IPS-20b (cell line): ENCODE data around the gene AK3.

Source experiments
- H3K27ac ChIP-seq: one replicate; pipeline ENCODE4 v1.5.1; 2013; ENCODE audit warnings: low read length
- H3K27me3 ChIP-seq: 2 replicates; pipeline ENCODE4 v1.6.1; 2013; ENCODE audit warnings: mild to moderate bottlenecking, low read length, inconsistent platforms; ENCODE audit not compliant: insufficient read depth
- H3K36me3 ChIP-seq: 2 replicates; pipeline ENCODE4 v1.6.1; 2013; ENCODE audit warnings: low read depth, mild to moderate bottlenecking, inconsistent platforms, low read length, moderate library complexity; ENCODE audit not compliant: insufficient read depth
- H3K4me1 ChIP-seq: 2 replicates; pipeline ENCODE4 v1.6.1; 2013; ENCODE audit warnings: mild to moderate bottlenecking, control low read depth, inconsistent platforms, low read length, moderate library complexity; ENCODE audit not compliant: insufficient read depth
- H3K4me3 ChIP-seq: 2 replicates; pipeline ENCODE4 v1.5.1; 2013; ENCODE audit warnings: mild to moderate bottlenecking, low read length, inconsistent platforms
- H3K9ac ChIP-seq: 2 replicates; pipeline ENCODE4 v1.6.1; 2013; ENCODE audit warnings: low read depth, mild to moderate bottlenecking, inconsistent platforms, low read length, moderate library complexity
- H3K9me3 ChIP-seq: 2 replicates; pipeline ENCODE4 v1.6.1; 2013; ENCODE audit warnings: mild to moderate bottlenecking, low read depth, low read length, inconsistent platforms; ENCODE audit not compliant: insufficient read depth

AK3 gene

DNA sequence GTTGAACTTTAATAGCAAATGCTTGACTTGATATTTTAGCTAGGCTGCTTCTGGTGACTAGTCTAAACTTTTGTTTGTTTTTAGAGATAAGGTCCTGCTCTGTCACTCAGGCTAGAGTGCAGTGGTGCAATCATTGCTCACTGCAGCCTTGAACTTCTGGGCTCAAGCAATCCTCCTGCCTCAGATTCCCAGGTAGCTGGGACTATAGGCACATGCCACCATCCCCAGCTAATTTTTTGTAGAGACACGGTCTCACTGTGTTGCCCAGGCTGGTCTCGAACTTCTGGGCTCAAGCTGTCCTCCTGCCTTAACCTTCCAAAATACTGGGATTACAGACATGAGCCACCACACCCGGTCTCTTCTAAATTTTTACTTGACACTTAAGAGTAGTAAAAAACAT lies 40.9 kb downstream of the AK3 start:
- Histone ChIP-seq H3K27me3 (no peaks in the 10 kb centered on the region), H3K9ac (no peak overlapping the region), H3K27ac (no peak overlapping the region), H3K4me1 (no peaks in the 10 kb centered on the region), H3K4me3 (no peak overlapping the region), H3K9me3 (no peaks in the 10 kb centered on the region), H3K36me3 (peaks cover 61% of the 10 kb centered on the region)

DNA sequence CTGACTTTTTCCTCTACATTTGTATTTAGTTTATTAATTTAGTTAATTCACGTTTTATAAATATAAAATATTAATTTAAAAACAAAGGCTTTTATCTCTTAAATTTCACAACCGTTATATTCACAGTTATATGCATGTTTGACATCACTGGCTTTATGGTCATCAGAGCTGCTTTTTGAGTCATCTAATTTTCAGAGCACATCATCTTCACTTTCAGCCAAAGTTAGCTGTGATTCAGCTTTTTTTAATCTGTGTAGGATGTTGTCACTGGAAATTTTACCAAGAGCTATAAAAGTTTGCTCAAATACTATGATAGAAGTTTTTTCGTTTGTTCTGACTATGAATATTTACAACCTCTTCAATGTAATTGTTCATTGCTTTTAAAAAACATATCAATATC lies 49.2 kb downstream of the AK3 start:
- no peak overlapping the region for H3K9ac ChIP-seq
- H3K4me1 ChIP-seq = no peaks in the 10 kb centered on the region
- H3K27me3 ChIP-seq = no peaks in the 10 kb centered on the region
- H3K4me3 ChIP-seq = no peak overlapping the region
- no peaks in the 10 kb centered on the region for H3K9me3 ChIP-seq
- no peak overlapping the region for H3K27ac ChIP-seq
- peaks cover 27% of the 10 kb centered on the region for H3K36me3 ChIP-seq

DNA sequence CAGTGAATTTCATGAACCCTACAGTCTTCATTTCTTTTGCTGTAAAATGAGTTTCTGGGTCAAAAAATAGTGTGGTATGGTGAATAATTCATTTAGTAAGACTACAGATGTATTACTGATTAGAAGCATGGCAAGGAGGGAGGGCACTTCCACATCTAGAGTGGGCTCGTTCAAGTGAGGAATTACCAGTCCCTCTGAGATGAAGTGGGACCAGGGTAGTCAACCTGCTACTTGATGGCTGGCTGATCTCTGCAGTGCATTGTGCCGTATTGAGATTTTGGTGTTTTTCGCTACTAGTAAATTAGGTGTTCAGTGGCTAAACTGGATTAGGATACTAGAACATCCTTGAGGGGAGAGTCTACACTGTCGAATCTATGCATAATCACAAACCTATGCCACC lies 50.9 kb downstream of the AK3 start:
- no peak overlapping the region for H3K4me3 ChIP-seq
- no peaks in the 10 kb centered on the region for H3K9me3 ChIP-seq
- H3K4me1 ChIP-seq = no peaks in the 10 kb centered on the region
- no peak overlapping the region for H3K9ac ChIP-seq
- no peak overlapping the region for H3K27ac ChIP-seq
- no peaks in the 10 kb centered on the region for H3K27me3 ChIP-seq
- peaks cover 43% of the 10 kb centered on the region for H3K36me3 ChIP-seq

DNA sequence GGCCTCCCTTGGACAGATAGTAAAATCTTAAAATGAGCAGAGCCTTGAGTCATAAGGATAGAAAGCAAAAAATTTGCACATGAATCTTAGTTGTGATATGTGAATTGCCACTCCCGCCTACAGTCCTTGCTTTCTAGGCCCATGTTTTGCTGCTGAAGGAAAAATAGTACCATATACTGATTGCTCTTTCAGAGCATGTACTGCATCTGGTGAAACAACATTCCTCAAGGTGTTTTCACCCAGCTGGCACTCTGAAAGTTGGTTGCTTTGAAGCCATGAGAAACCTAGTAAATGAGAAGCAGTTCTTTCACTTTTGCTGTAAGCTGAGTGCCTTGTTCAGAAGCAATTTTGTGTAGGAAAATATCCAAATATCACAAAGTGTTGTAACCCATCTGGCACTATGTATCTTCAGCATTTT lies 51.3 kb downstream of the AK3 start:
- Histone ChIP-seq H3K9ac (no peak overlapping the region), H3K4me1 (no peaks in the 10 kb centered on the region), H3K27me3 (no peaks in the 10 kb centered on the region), H3K9me3 (no peaks in the 10 kb centered on the region), H3K36me3 (peaks cover 48% of the 10 kb centered on the region), H3K4me3 (no peak overlapping the region), H3K27ac (no peak overlapping the region)

DNA sequence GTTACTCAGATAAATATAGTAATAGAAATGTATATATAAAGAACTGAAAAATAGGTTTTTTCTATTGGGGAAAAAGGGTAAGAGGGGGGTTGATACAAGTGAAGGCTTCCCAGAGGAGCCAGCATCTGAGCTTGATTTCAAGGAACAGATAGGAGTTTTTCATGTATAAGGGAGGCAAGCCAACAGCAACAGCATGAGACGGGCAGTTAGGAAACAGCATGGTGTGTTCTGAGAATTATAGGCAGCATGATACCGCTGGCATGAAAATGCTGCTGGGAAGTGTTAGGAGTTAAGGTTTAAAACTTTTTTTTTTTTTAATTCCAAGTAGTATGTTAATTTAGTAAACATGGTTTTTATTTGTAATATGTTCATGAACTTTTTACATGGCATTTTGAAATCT lies 52.0 kb downstream of the AK3 start:
- H3K4me3 ChIP-seq = no peak overlapping the region
- H3K27me3 ChIP-seq = no peaks in the 10 kb centered on the region
- H3K36me3 ChIP-seq = peaks cover 45% of the 10 kb centered on the region
- H3K27ac ChIP-seq = no peak overlapping the region
- no peak overlapping the region for H3K9ac ChIP-seq
- no peaks in the 10 kb centered on the region for H3K4me1 ChIP-seq
- H3K9me3 ChIP-seq = no peaks in the 10 kb centered on the region

DNA sequence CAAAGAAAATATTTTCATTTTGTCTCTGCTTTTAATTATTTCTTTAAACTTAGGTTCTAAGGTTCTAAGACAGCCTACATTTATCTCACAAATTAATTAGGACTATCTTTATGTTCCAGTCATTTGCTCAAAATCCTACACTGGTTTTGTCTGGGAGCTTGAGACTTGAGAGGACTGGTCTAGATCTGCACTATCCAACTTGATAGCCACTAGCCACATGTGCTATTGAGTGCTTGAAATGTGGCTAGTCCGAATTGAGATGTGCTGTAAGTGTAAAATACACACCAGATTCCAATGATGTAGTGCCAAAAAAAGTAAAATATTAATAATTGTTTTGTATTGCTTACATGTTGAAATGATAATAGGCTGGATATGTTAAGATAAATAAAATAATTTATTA lies 54.4 kb downstream of the AK3 start:
- Histone ChIP-seq H3K4me1 (no peaks in the 10 kb centered on the region), H3K27ac (no peak overlapping the region), H3K4me3 (no peak overlapping the region), H3K36me3 (peaks cover 42% of the 10 kb centered on the region), H3K27me3 (no peaks in the 10 kb centered on the region), H3K9me3 (no peaks in the 10 kb centered on the region), H3K9ac (no peak overlapping the region)

DNA sequence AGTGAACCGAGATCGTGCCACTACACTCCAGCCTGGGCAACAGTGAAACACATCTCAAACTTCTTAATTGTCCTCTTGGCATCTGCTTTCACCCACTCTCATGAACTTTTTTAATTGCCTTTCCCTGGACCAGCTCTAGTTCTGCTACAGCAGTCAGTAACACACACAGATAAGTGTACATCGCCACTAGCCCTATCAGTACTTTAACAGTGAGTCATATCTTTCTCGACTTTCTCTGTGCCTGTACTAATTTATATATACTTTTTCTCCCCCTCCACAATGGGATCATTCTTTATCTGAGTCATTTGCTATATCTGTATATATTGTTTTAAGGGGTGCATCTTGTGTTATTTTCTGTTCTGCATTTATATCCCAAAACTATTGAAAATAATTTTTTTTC lies 54.9 kb downstream of the AK3 start:
- Histone ChIP-seq H3K4me1 (no peaks in the 10 kb centered on the region), H3K4me3 (no peak overlapping the region), H3K27me3 (no peaks in the 10 kb centered on the region), H3K36me3 (peaks cover 38% of the 10 kb centered on the region), H3K9me3 (no peaks in the 10 kb centered on the region), H3K27ac (no peak overlapping the region), H3K9ac (no peak overlapping the region)

DNA sequence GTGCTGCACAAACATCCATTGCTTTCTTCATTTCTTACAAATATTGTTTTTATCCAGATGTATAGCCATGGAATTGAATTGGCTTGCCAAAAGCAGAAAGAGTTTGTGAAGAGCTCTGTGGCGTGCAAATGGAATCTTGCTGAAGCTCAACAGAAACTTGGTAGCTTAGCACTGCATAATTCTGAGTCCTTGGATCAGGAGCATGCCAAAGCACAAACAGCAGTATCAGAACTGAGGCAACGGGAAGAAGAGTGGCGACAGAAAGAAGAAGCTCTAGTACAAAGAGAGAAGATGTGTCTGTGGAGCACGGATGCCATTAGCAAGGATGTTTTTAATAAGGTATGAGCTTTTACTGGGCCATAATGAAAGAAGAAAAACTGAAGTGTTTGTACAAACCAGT lies 56.2 kb downstream of the AK3 start:
- peaks cover 6% of the 10 kb centered on the region; the same call in 1 of the 2 replicates for H3K4me1 ChIP-seq
- H3K9me3 ChIP-seq = no peaks in the 10 kb centered on the region

DNA sequence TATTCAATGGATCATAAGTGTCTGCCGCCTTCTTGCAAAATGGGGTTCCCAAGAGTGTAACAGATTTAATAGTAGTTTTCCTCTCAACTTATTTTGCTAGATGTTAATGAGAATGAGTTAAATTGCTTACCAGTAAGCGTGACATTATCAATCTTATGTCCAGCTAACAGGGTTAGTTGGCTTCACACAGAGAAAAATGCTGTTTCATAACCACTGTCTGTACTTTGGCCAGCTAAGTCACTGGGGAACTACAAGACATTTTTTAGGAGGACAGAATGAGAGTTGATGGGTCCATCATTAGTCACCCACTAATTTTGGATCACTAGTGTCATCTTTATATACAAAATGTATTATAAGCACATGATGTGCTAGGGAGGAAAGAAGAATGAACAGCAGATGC lies 60.3 kb downstream of the AK3 start:
- peak overlapping the region; percentile 99; the same call in 1 of the 2 replicates for H3K9ac ChIP-seq
- no peaks in the 10 kb centered on the region for H3K27me3 ChIP-seq
- H3K4me3 ChIP-seq = peak overlapping the region; percentile 91
- peaks cover 11% of the 10 kb centered on the region for H3K36me3 ChIP-seq
- peaks cover 15% of the 10 kb centered on the region; the same call in 1 of the 2 replicates for H3K4me1 ChIP-seq
- no peak overlapping the region for H3K27ac ChIP-seq
- H3K9me3 ChIP-seq = no peaks in the 10 kb centered on the region

More for the DNA sequence above, 56.2 kb downstream of the AK3 start:
- Histone ChIP-seq H3K4me3 (no peak overlapping the region), H3K9ac (no peak overlapping the region), H3K27me3 (no peaks in the 10 kb centered on the region), H3K27ac (no peak overlapping the region), H3K36me3 (peaks cover 25% of the 10 kb centered on the region)

DNA sequence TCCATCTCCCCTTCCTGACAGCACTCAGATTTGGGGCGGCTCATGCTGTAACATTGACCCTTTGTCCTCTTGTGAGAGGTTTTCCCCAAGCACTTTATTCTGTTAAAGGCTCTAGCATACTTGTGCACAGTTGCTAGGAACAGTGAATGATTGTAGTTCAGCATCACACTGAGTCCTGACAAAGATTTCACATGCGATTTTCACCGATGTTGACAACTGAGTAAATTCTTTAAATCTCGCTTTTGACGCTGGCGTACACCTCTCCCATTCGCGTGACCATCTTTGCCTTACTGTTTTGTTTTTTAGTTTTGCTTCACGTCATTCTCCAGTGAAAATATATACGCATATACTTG lies 60.9 kb downstream of the AK3 start:
- peak overlapping the region; percentile 91 for H3K4me3 ChIP-seq
- peaks cover 15% of the 10 kb centered on the region; the same call in 1 of the 2 replicates for H3K4me1 ChIP-seq
- H3K9me3 ChIP-seq = no peaks in the 10 kb centered on the region
- H3K36me3 ChIP-seq = peaks cover 5% of the 10 kb centered on the region
- no peaks in the 10 kb centered on the region for H3K27me3 ChIP-seq
- no peak overlapping the region for H3K27ac ChIP-seq
- H3K9ac ChIP-seq = peak overlapping the region; percentile 99

DNA sequence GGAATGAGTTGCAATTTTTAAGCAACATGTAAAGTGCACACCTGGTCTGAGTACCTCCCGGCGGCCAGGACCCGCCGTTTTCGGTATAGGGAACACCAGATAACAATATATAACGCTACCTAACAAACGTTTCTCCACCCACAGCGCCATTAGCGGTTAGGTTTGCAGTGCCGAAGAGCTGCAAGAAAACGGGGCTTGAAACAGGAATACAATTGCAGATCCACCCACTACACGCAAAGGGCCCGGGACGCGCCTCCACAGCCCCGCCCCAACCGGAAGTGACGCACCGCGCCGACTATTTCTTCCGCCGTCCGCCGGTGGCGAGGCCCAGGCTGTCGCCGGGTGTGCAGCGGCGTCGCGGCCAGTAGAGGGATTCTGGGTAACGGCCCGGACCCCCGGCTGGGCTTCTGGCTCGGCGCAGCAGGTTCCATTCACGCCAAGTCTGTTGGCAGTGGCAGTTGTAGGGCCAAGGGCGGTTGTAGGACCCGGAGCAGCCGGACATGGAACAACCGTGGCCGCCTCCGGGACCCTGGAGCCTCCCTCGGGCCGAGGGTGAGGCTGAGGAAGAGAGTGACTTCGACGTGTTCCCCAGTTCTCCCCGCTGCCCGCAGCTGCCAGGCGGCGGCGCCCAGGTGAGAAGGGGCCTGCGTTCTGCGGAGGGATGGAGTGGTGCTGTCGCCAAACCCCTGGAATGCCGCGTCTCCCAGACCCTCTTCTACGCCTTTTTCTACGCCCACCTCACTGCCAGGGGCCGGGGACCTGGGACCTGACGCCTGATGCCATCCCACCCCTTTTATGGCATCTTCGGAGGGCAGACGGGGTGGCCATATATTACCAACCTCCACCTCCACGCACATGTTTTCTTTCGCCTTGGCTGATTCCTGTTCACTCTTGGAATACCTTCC lies 61.5 kb downstream of the AK3 start, which contains the start of gene CDC37L1:
Gene CDC37L1, plus strand, starts transcription at position 302 of the 905 bp plus-strand sequence. Its CDS starts 199 bp downstream, at position 501.
- Histone ChIP-seq H3K4me1 (peaks cover 15% of the 10 kb centered on the region; the same call in 1 of the 2 replicates), H3K4me3 (peak within 1 kb of the TSS; percentile 91), H3K36me3 (no peaks in the 10 kb centered on the region; the same call in 1 of the 2 replicates), H3K27ac (peak within 1 kb of the TSS; percentile 96), H3K27me3 (no peaks in the 10 kb centered on the region), H3K9ac (peak within 1 kb of the TSS; percentile 99), H3K9me3 (no peaks in the 10 kb centered on the region)

DNA sequence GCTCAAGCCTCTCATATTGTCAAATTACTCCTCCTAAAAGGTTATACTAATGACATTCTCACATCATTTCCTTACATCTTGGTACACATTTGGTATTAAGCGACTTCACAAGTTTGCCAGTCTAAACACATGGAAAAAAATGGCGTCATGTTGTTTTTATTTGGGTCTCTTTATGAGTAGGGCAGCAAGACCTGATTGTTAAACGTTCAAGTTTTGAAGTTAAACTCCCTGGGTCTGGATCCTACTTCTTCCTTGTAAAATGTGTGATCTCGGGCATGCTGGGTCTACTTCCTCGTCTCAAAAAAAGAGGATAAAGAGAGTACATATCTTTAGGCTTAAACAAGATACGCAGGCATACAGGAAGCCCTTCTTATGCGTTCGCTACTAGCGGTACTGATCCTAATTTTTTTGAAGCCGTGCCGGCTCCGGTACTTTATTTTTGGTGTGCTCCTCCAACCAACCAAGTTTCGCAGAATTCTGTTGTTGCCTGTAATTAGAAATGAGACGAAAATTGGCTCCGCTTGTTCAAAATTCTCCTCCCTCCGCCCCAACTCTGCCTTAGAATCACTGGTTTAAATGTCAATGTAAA lies 62.2 kb downstream of the AK3 start:
- Histone ChIP-seq H3K27ac (peak overlapping the region; percentile 96), H3K36me3 (no peaks in the 10 kb centered on the region), H3K27me3 (no peaks in the 10 kb centered on the region), H3K4me1 (peaks cover 15% of the 10 kb centered on the region; the same call in 1 of the 2 replicates), H3K9me3 (no peaks in the 10 kb centered on the region), H3K9ac (peak overlapping the region; percentile 99), H3K4me3 (peak overlapping the region; percentile 91)
